SK-N-SH (cell line): ENCODE results near the gene NID1.

ENCODE experiments used
- EZH2phosphoT487 ChIP-seq: fragments of 200-600 bp; sonication (generic); IDR thresholded peaks from 2 replicates; pipeline ENCODE4 v1.6.1; 2017; ENCODE audit warnings: low read depth, mixed run types, mild to moderate bottlenecking, antibody characterized with exemption, moderate library complexity, borderline replicate concordance
- FOXJ3 ChIP-seq: sonication (generic); formaldehyde crosslinking; IDR thresholded peaks from 2 replicates; pipeline ENCODE4 v1.5.1; 2020; ENCODE audit warnings: mild to moderate bottlenecking, missing genetic modification reagents
- IRF3 ChIP-seq: fragments of 150-350 bp; IDR thresholded peaks from 2 replicates; pipeline ENCODE4 v1.6.1; 2016; ENCODE audit warnings: mild to moderate bottlenecking, low read depth, low read length
- MAX ChIP-seq: IDR thresholded peaks from 2 replicates; pipeline ENCODE4 v1.4.0; 2012; ENCODE audit warnings: low read depth
- MXI1 ChIP-seq: IDR thresholded peaks from 2 replicates; pipeline ENCODE4 v1.6.1; 2012; ENCODE audit warnings: mild to moderate bottlenecking, low read depth, low read length, improper control_type of control experiment
- REST ChIP-seq: IDR thresholded peaks from 2 replicates; pipeline ENCODE4 v1.6.1; 2012; ENCODE audit warnings: mild to moderate bottlenecking, low read depth, low read length, moderate library complexity
- RFX5 ChIP-seq: IDR thresholded peaks from 2 replicates; pipeline ENCODE4 v1.6.1; 2012; ENCODE audit warnings: mild to moderate bottlenecking, improper control_type of control experiment, low read length
- SMC3 ChIP-seq: IDR thresholded peaks from 2 replicates; pipeline ENCODE4 v1.6.1; 2012; ENCODE audit warnings: low read depth, low read length, improper control_type of control experiment
- TAF1 ChIP-seq: IDR thresholded peaks from 2 replicates; pipeline ENCODE4 v1.6.1; 2012; ENCODE audit warnings: low read depth, mild to moderate bottlenecking, low read length, moderate library complexity, borderline replicate concordance
- TF ChIP-seq, protein P1 (sequence below): fragments of 150-350 bp; IDR thresholded peaks from 2 replicates; pipeline ENCODE4 v1.6.1; 2017; ENCODE audit warnings: antibody characterized with exemption, low read length, low read depth, borderline replicate concordance
- TF ChIP-seq, protein P2 (sequence below): fragments of 200-600 bp; sonication (generic); IDR thresholded peaks from 2 replicates; pipeline ENCODE4 v1.6.1; 2017; ENCODE audit warnings: antibody characterized with exemption, mild to moderate bottlenecking, moderate library complexity
- TF ChIP-seq, protein P3 (sequence below): IDR thresholded peaks from 2 replicates; pipeline ENCODE4 v1.4.0; 2012; ENCODE audit warnings: low read depth, borderline replicate concordance

DNA sequence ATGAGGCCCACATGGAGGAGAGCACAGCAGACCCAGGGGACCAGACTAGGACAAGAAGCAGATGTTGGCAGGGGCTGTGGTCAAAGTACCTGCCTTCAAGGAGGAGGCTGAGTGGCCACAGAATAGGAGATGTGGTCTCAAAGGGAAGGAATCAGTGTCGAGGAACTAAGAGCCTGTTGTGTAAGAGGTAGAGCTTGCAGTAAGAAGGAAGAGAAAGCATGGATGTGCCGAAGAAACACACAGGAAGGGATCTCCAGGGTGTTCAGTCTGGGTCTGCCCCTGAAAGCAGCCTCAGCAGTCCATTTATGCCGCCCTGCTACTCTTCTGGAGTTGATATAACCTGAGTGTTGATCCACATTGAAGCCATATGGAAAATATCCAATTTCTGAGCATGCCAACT lies 83.9 kb downstream of the NID1 start:
- TF ChIP-seq, protein P1, sequence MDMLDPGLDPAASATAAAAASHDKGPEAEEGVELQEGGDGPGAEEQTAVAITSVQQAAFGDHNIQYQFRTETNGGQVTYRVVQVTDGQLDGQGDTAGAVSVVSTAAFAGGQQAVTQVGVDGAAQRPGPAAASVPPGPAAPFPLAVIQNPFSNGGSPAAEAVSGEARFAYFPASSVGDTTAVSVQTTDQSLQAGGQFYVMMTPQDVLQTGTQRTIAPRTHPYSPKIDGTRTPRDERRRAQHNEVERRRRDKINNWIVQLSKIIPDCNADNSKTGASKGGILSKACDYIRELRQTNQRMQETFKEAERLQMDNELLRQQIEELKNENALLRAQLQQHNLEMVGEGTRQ: no peak
- TF ChIP-seq, protein P2, sequence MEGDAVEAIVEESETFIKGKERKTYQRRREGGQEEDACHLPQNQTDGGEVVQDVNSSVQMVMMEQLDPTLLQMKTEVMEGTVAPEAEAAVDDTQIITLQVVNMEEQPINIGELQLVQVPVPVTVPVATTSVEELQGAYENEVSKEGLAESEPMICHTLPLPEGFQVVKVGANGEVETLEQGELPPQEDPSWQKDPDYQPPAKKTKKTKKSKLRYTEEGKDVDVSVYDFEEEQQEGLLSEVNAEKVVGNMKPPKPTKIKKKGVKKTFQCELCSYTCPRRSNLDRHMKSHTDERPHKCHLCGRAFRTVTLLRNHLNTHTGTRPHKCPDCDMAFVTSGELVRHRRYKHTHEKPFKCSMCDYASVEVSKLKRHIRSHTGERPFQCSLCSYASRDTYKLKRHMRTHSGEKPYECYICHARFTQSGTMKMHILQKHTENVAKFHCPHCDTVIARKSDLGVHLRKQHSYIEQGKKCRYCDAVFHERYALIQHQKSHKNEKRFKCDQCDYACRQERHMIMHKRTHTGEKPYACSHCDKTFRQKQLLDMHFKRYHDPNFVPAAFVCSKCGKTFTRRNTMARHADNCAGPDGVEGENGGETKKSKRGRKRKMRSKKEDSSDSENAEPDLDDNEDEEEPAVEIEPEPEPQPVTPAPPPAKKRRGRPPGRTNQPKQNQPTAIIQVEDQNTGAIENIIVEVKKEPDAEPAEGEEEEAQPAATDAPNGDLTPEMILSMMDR: no peak
- TF ChIP-seq, protein P3, sequence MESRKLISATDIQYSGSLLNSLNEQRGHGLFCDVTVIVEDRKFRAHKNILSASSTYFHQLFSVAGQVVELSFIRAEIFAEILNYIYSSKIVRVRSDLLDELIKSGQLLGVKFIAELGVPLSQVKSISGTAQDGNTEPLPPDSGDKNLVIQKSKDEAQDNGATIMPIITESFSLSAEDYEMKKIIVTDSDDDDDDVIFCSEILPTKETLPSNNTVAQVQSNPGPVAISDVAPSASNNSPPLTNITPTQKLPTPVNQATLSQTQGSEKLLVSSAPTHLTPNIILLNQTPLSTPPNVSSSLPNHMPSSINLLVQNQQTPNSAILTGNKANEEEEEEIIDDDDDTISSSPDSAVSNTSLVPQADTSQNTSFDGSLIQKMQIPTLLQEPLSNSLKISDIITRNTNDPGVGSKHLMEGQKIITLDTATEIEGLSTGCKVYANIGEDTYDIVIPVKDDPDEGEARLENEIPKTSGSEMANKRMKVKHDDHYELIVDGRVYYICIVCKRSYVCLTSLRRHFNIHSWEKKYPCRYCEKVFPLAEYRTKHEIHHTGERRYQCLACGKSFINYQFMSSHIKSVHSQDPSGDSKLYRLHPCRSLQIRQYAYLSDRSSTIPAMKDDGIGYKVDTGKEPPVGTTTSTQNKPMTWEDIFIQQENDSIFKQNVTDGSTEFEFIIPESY: no peak
- TF ChIP-seq IRF3: no peak
- TF ChIP-seq REST: no peak
- no peak for TF ChIP-seq TAF1
- TF ChIP-seq SMC3: no peak
- TF ChIP-seq EZH2phosphoT487: no peak
- no peak for TF ChIP-seq MXI1
- no peak for TF ChIP-seq RFX5
- TF ChIP-seq FOXJ3 (CRISPR knock-in tag): no peak
- TF ChIP-seq MAX: no peak
